WTC11 (cell line): ENCODE measurements around the gene GPC4. TPM values are rescaled to one million over a fixed set of nuclear protein-coding genes. Genes with fewer than 3 reads are reported as not detected.

Source experiments
- ATAC-seq: fragments of 200-7000 bp; cut with Tn5 transposase; 2 replicates; pipeline ENCODE4 v1.10.0; 2021; ENCODE audit warnings: mild to moderate bottlenecking, moderate library complexity
- CTCF ChIA-PET: fragments of 300-600 bp; sonication (Branson Sonifier 250); formaldehyde crosslinking; loops from one replicate; lab custom pipeline; 2021; ENCODE audit warnings: antibody characterized with exemption; lab: Charles Lee
- POLR2A ChIA-PET: fragments of 350-600 bp; sonication (Branson Sonifier 250); formaldehyde crosslinking; loops from one replicate; lab custom pipeline; 2021; ENCODE audit warnings: antibody characterized with exemption; lab: Charles Lee
- DNase-seq: peaks from one replicate; pipeline ENCODE4 v3.0.0; 2021; ENCODE audit warnings: low spot score
- H3K27ac Mint-ChIP-seq: 2 replicates; pipeline ENCODE4 v1.8.0; 2021; ENCODE audit warnings: mixed read lengths
- H3K27me3 Mint-ChIP-seq: 2 replicates; pipeline ENCODE4 v1.8.0; 2021; ENCODE audit warnings: low read depth, mild to moderate bottlenecking, moderate library complexity, mixed read lengths
- H3K36me3 Mint-ChIP-seq: 2 replicates; pipeline ENCODE4 v1.8.0; 2021; ENCODE audit warnings: mixed read lengths
- H3K4me1 Mint-ChIP-seq: 2 replicates; pipeline ENCODE4 v1.8.0; 2022; ENCODE audit warnings: mixed read lengths
- H3K4me3 Mint-ChIP-seq: 2 replicates; pipeline ENCODE4 v1.8.0; 2021; ENCODE audit warnings: mild to moderate bottlenecking, moderate library complexity, mixed read lengths
- H3K9me3 Mint-ChIP-seq: 2 replicates; pipeline ENCODE4 v1.8.0; 2021; ENCODE audit warnings: mixed read lengths
- AR ChIP-seq: fragments of 250-450 bp; sonication (Bioruptor Pico); IDR thresholded peaks from 2 replicates; pipeline ENCODE4 v1.9.0; 2021; ENCODE audit warnings: mild to moderate bottlenecking
- ATF1 ChIP-seq: sonication (generic); formaldehyde crosslinking; IDR thresholded peaks from 2 replicates; pipeline ENCODE4 v1.8.1; 2023; ENCODE audit warnings: mild to moderate bottlenecking, moderate library complexity, missing genetic modification reagents
- ATF2 ChIP-seq: sonication (generic); formaldehyde crosslinking; IDR thresholded peaks from 2 replicates; pipeline ENCODE4 v1.8.1; 2022; ENCODE audit warnings: low read depth, missing genetic modification reagents, borderline replicate concordance
- ATF3 ChIP-seq: sonication (generic); formaldehyde crosslinking; conservative IDR thresholded peaks from 2 replicates; pipeline ENCODE4 v1.8.1; 2022; ENCODE audit warnings: mild to moderate bottlenecking, missing genetic modification reagents
- ATF6 ChIP-seq: sonication (generic); formaldehyde crosslinking; IDR thresholded peaks from 2 replicates; pipeline ENCODE4 v1.8.1; 2023; ENCODE audit warnings: mild to moderate bottlenecking, missing genetic modification reagents
- CREM ChIP-seq: sonication (generic); formaldehyde crosslinking; IDR thresholded peaks from 2 replicates; pipeline ENCODE4 v1.8.1; 2022; ENCODE audit warnings: mild to moderate bottlenecking, missing genetic modification reagents, moderate library complexity
- CTCF ChIP-seq: fragments of 200-600 bp; IDR thresholded peaks from 2 replicates; pipeline ENCODE4 v1.8.0; 2022; ENCODE audit warnings: antibody characterized with exemption
- ELF4 ChIP-seq: sonication (generic); formaldehyde crosslinking; IDR thresholded peaks from 2 replicates; pipeline ENCODE4 v1.8.1; 2022; ENCODE audit warnings: low read depth, mild to moderate bottlenecking, moderate library complexity, missing genetic modification reagents
- HMGXB4 ChIP-seq: sonication (generic); formaldehyde crosslinking; IDR thresholded peaks from 2 replicates; pipeline ENCODE4 v1.8.1; 2023; ENCODE audit warnings: mild to moderate bottlenecking, moderate library complexity, missing genetic modification reagents
- JAZF1 ChIP-seq: fragments of 250-450 bp; sonication (Bioruptor Pico); IDR thresholded peaks from 2 replicates; pipeline ENCODE4 v1.9.0; 2021; ENCODE audit warnings: moderate library complexity, mild to moderate bottlenecking, inconsistent platforms
- MXD4 ChIP-seq: fragments of 250-450 bp; sonication (Bioruptor Pico); IDR thresholded peaks from 2 replicates; pipeline ENCODE4 v1.8.0; 2021; ENCODE audit warnings: mild to moderate bottlenecking, moderate library complexity, borderline replicate concordance
- NFE2L1 ChIP-seq: sonication (generic); formaldehyde crosslinking; IDR thresholded peaks from 2 replicates; pipeline ENCODE4 v1.8.1; 2023; ENCODE audit warnings: missing genetic modification reagents
- NR3C1 ChIP-seq: sonication (generic); formaldehyde crosslinking; conservative IDR thresholded peaks from 2 replicates; pipeline ENCODE4 v1.8.1; 2023; ENCODE audit warnings: low read depth, mild to moderate bottlenecking, missing genetic modification reagents
- PRRX2 ChIP-seq: fragments of 250-450 bp; sonication (Bioruptor Pico); IDR thresholded peaks from 2 replicates; pipeline ENCODE4 v1.8.0; 2021; ENCODE audit warnings: mild to moderate bottlenecking
- RELA ChIP-seq: sonication (generic); formaldehyde crosslinking; IDR thresholded peaks from 2 replicates; pipeline ENCODE4 v1.8.1; 2022; ENCODE audit warnings: missing genetic modification reagents, mild to moderate bottlenecking, borderline replicate concordance
- TCF7 ChIP-seq: sonication (generic); formaldehyde crosslinking; IDR thresholded peaks from 2 replicates; pipeline ENCODE4 v1.8.0; 2022; ENCODE audit warnings: mild to moderate bottlenecking, low read depth, missing genetic modification reagents, moderate library complexity
- ZNF138 ChIP-seq: sonication (generic); formaldehyde crosslinking; conservative IDR thresholded peaks from 2 replicates; pipeline ENCODE4 v1.8.1; 2022; ENCODE audit warnings: mild to moderate bottlenecking, moderate library complexity, missing genetic modification reagents
- ZNF281 ChIP-seq: sonication (generic); formaldehyde crosslinking; IDR thresholded peaks from 2 replicates; pipeline ENCODE4 v1.8.0; 2023; ENCODE audit warnings: mild to moderate bottlenecking, missing genetic modification reagents
- ZNF423 ChIP-seq: fragments of 250-450 bp; sonication (Bioruptor Pico); IDR thresholded peaks from 2 replicates; pipeline ENCODE4 v2.1.2; 2022; ENCODE audit warnings: mild to moderate bottlenecking, moderate library complexity
- ZSCAN18 ChIP-seq: fragments of 250-450 bp; sonication (Bioruptor Pico); IDR thresholded peaks from 2 replicates; pipeline ENCODE4 v2.1.2; 2022; ENCODE audit warnings: mild to moderate bottlenecking, moderate library complexity
- total RNA-seq: library from RNA; stranded (reverse); gene quantifications from 3 replicates; pipeline ENCODE4 v1.2.3, GENCODE V29; 2021

Gene GPC4
- total RNA-seq, 1 experiment from 2014 or later: 144 TPM

- DNase-seq (no peak), ATAC-seq (no peak)
- ChIA-PET CTCF (no interaction called here), POLR2A (no interaction called here)
- Mint-ChIP-seq H3K4me1 (peaks cover 12% of the 10 kb centered on the region), H3K27me3 (no peaks in the 10 kb centered on the region; the same call in 1 of the 2 replicates), H3K9me3 (no peaks in the 10 kb centered on the region), H3K4me3 (no peak overlapping the region), H3K27ac (no peak overlapping the region), H3K36me3 (peaks cover 25% of the 10 kb centered on the region)
- TF ChIP-seq NR3C1 (no peak), ATF3 (no peak), CTCF (no peak), RELA (CRISPR knock-in tag) (no peak), ZNF423 (CRISPR knock-in tag) (no peak), ZSCAN18 (CRISPR knock-in tag) (no peak), ZNF138 (CRISPR knock-in tag) (no peak), MXD4 (no peak), NFE2L1 (CRISPR knock-in tag) (no peak), ELF4 (no peak), TCF7 (no peak), PRRX2 (no peak), CREM (CRISPR knock-in tag) (no peak), ATF6 (CRISPR knock-in tag) (no peak)
Measured at GRCh38 chrX:133308499-133308897, 106.8 kb downstream of the GPC4 start.

- Mint-ChIP-seq H3K4me1 (peaks cover 6% of the 10 kb centered on the region), H3K36me3 (peaks cover 32% of the 10 kb centered on the region), H3K27ac (no peak overlapping the region), H3K27me3 (no peaks in the 10 kb centered on the region; the same call in 1 of the 2 replicates), H3K4me3 (no peak overlapping the region), H3K9me3 (no peaks in the 10 kb centered on the region)
- DNase-seq (peak; percentile 52), ATAC-seq (peak; percentile 89)
- ChIA-PET POLR2A (no interaction called here), CTCF (interaction anchor here (1.0 to 1.4 kb wide), 3 partner anchors 12 to 92 kb away, joined by 3 to 4 read pairs (median 3); no protein-coding TSS in a partner anchor)
- TF ChIP-seq HMGXB4 (no peak), ATF2 (CRISPR knock-in tag) (no peak), NFE2L1 (CRISPR knock-in tag) (no peak), JAZF1 (CRISPR knock-in tag) (no peak), ZNF281 (no peak), AR (CRISPR knock-in tag) (no peak), ATF1 (CRISPR knock-in tag) (no peak)
Measured at GRCh38 chrX:133307637-133308498, 107.4 kb downstream of the GPC4 start.
